LNCAP (cell line): ENCODE data around the gene SORCS2.

Experiments
- CTCF ChIP-seq: fragments of 450-650 bp; IDR thresholded peaks from 2 replicates; pipeline ENCODE4 v1.5.1; 2017; ENCODE audit warnings: mild to moderate bottlenecking

The SORCS2 gene

DNA sequence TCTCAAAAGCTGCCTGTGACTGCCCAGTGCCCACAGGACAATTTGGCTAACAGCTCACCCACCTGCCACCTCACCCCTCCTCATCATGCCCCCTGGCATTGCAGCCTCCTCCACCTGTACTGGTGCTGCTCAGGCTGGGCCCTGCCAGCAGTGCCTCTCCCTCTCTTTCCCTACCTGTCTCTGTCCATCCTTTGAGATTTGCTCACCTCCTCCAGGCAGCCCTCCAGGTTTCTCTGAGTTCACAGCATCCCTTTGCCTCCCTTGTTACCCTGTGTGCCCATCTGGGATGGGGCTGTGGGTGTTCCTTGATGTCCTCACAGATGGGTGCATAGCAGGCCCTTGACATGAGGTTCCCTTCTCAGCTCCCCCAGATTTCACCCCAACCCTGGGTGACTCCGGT lies 522.4 kb downstream of the SORCS2 start:
- no peak for TF ChIP-seq CTCF

- no peak for TF ChIP-seq CTCF
Measured at GRCh38 chr4:7715271-7716009, 523.1 kb downstream of the SORCS2 start.

GRCh38 chr4:7716010-7716721 lies 523.8 kb downstream of the SORCS2 start:
- TF ChIP-seq CTCF: no peak

DNA sequence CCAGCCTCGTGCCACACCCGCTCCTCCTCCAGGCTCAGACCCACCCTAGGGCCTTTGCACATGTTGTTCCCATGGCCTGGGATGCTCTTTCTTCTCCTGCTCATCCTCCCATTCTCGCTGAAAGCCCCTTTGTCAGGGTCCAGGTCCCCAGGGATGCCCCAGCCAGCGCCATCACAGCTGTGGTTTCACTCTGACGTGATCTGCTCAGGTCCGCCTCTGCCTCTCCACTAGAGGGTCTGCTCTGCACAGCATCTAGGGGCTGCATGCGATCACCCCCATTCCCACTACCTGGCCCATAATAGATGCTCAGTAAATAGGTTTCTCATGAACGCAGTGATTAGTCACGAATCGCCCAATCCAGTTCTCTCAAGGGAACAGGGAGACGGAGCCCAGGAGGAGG lies 524.8 kb downstream of the SORCS2 start:
- no peak for TF ChIP-seq CTCF

DNA sequence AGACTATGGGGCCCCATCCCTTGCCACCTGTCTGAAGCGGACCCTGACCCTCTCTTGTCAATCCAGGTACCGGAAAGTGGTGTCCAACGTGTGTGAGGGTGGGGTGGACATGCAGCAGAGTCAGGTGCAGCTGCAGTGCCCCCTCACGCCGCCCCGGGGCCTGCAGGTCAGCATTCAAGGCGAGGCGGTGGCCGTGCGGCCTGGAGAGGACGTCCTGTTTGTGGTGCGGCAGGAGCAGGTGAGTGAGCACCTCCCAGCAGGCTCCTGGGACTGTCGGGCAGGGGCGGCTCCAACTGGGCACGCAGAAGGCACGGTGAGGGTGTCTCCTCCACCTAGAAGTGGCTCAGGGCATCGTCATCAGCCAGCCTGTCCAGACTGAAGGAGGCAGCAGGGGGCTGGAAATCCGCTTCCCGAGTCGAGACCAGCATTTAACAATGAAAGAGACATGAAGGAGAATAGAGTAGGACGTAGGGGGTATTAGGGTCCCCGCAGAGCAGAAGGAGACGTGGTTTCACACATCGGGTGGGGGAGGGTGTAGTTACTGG lies 525.7 kb downstream of the SORCS2 start:
- TF ChIP-seq CTCF: no peak

- peak; percentile 94 for TF ChIP-seq CTCF
Measured at GRCh38 chr4:7719354-7720174, 527.2 kb downstream of the SORCS2 start.

- peak; percentile 65 for TF ChIP-seq CTCF
Measured at GRCh38 chr4:7721984-7722551, 529.7 kb downstream of the SORCS2 start.
